Measurements from ENCODE around the gene C1orf141. TPM values are rescaled to one million over a fixed set of nuclear protein-coding genes. Genes with fewer than 3 reads are reported as not detected.

C1orf141 gene
- total RNA-seq (2013) = not detected
- polyA plus RNA-seq (not detected), polyA minus RNA-seq (not detected in 2 replicates), total RNA-seq (0 to 1.6 (median 0) reads per million in 11 experiments)

- 7% methylated on average over 22 of the region's 28 CpGs for WGBS (ENCODE audit: insufficient coverage)
- no peak for TF ChIP-seq CTCF (IDR thresholded peaks at IDR 0.05)
- peak within 1 kb of the TSS; percentile 69 to 85 for H3K4me3 Mint-ChIP-seq
- no peak within 1 kb of the TSS for H3K27ac Mint-ChIP-seq
- no peaks in the 10 kb centered on the region for H3K36me3 Mint-ChIP-seq
- Histone ChIP-seq H3K9ac (ENCODE audit: insufficient read depth, low read length, poor library complexity, severe bottlenecking) (peak within 1 kb of the TSS; percentile 53), H3K27me3 (ENCODE audit: control insufficient read depth in 2 of 2, insufficient read depth in 2 of 2, low read length in 2 of 2) (no peaks in the 10 kb centered on the region), H3K4me3 (replicated peaks in 1 of 3; ENCODE audit: low read depth in 2 of 3, low read length in 3 of 3) (peak within 1 kb of the TSS in 2 of 3 experiments; percentile 17 to 69), H2AFZ (ENCODE audit: insufficient read depth, low read depth, low read length, poor library complexity, severe bottlenecking) (peak within 1 kb of the TSS; percentile 75), H3K4me2 (replicated peaks; ENCODE audit: extremely low read depth, low read length, poor library complexity, severe bottlenecking) (peak within 1 kb of the TSS; percentile 78), H3K36me3 (replicated peaks in 1 of 2; ENCODE audit: control insufficient read depth in 1 of 2, insufficient read depth in 2 of 2, low read length in 2 of 2) (no peaks in the 10 kb centered on the region), H4K20me1 (ENCODE audit: insufficient read depth, low read length) (no peaks in the 10 kb centered on the region), H3K4me1 (ENCODE audit: control insufficient read depth in 1 of 2, insufficient read depth in 2 of 2, low read length in 2 of 2) (peaks cover 7 to 9% of the 10 kb centered on the region in 2 donors), H3K79me2 (ENCODE audit: insufficient read depth, low read length) (no peaks in the 10 kb centered on the region), H3K27ac (ENCODE audit: low read depth in 1 of 2, low read length in 2 of 2) (no peak within 1 kb of the TSS), H3K9me3 (replicated peaks in 1 of 2; ENCODE audit: control insufficient read depth in 1 of 2, insufficient read depth in 1 of 2, low read length in 2 of 2) (no peaks in the 10 kb centered on the region)
- intact Hi-C loops (cut with micrococcal nuclease) = no loop called here
- H3K27me3 Mint-ChIP-seq (ENCODE audit: low read depth in 3 of 3) = peaks cover 0 to 4% (median 2%) of the 10 kb centered on the region in 3 donors
- H3K9me3 Mint-ChIP-seq = peaks cover 0 to 2% (median 0%) of the 10 kb centered on the region in 7 donors
- no peak for DNase-seq
- peaks cover 9% of the 10 kb centered on the region for H3K4me1 Mint-ChIP-seq
These were observed at the start of gene C1orf141 for GRCh38 chr1:67134695-67135094. Gene C1orf141 (minus strand): TSS chr1:67134970. CDS start chr1:67127240, 7,730 bp downstream.

GRCh38 chr1:67175530-67176087, 40.8 kb upstream of the C1orf141 start:
- H3K27me3 Mint-ChIP-seq (ENCODE audit: low read depth in 3 of 3) = peaks cover 2 to 8% (median 3%) of the 10 kb centered on the region in 3 donors
- H3K9me3 ChIP-seq (replicated peaks in 1 of 2; ENCODE audit: control insufficient read depth in 1 of 2, insufficient read depth in 1 of 2, low read length in 2 of 2) = no peaks in the 10 kb centered on the region
- H3K4me1 ChIP-seq (ENCODE audit: control insufficient read depth in 1 of 2, insufficient read depth in 2 of 2, low read length in 2 of 2) = no peaks in the 10 kb centered on the region
- no peak overlapping the region for H2AFZ ChIP-seq (ENCODE audit: insufficient read depth, low read depth, low read length, poor library complexity, severe bottlenecking)
- no peak overlapping the region for H3K4me3 Mint-ChIP-seq
- DNase-seq = no peak
- H3K36me3 Mint-ChIP-seq = no peaks in the 10 kb centered on the region
- 83% methylated on average over 1 of the region's 3 CpGs for WGBS (ENCODE audit: insufficient coverage)
- no peaks in the 10 kb centered on the region for H3K36me3 ChIP-seq (replicated peaks in 1 of 2; ENCODE audit: control insufficient read depth in 1 of 2, insufficient read depth in 2 of 2, low read length in 2 of 2)
- H3K79me2 ChIP-seq (ENCODE audit: insufficient read depth, low read length) = no peaks in the 10 kb centered on the region
- no peaks in the 10 kb centered on the region for H3K4me1 Mint-ChIP-seq
- H3K27me3 ChIP-seq (ENCODE audit: control insufficient read depth in 2 of 2, insufficient read depth in 2 of 2, low read length in 2 of 2) = no peaks in the 10 kb centered on the region
- TF ChIP-seq CTCF (IDR thresholded peaks at IDR 0.05) = no peak
- H3K27ac ChIP-seq (ENCODE audit: low read depth in 1 of 2, low read length in 2 of 2) = no peak overlapping the region
- no peak overlapping the region for H3K4me2 ChIP-seq (replicated peaks; ENCODE audit: extremely low read depth, low read length, poor library complexity, severe bottlenecking)
- H3K9ac ChIP-seq (ENCODE audit: insufficient read depth, low read length, poor library complexity, severe bottlenecking) = no peak overlapping the region
- H3K9me3 Mint-ChIP-seq = peaks cover 0 to 6% (median 3%) of the 10 kb centered on the region in 7 donors
- intact Hi-C loops (cut with micrococcal nuclease) = no loop called here
- H4K20me1 ChIP-seq (ENCODE audit: insufficient read depth, low read length) = no peaks in the 10 kb centered on the region
- H3K4me3 ChIP-seq (replicated peaks in 1 of 3; ENCODE audit: low read depth in 2 of 3, low read length in 3 of 3) = no peak overlapping the region
- no peak overlapping the region for H3K27ac Mint-ChIP-seq
